AML-193 (cell line): ENCODE measurements around the gene CDC14B.
"Not testable (repeated sequence)": the region's sequence is repeated elsewhere in the genome, so short reads cannot be mapped to it uniquely, and the experiment has no call there.

Source experiments
- DNase-seq, 2 experiments: peaks; one replicate each; lab custom pipeline; 2025; lab: John Stamatoyannopoulos, UW

CDC14B gene

GRCh38 chr9:96540106-96540505, 79.5 kb downstream of the CDC14B start:
- no peak for DNase-seq

- no peak for DNase-seq
Measured at GRCh38 chr9:96532173-96532572, 87.5 kb downstream of the CDC14B start.

DNA sequence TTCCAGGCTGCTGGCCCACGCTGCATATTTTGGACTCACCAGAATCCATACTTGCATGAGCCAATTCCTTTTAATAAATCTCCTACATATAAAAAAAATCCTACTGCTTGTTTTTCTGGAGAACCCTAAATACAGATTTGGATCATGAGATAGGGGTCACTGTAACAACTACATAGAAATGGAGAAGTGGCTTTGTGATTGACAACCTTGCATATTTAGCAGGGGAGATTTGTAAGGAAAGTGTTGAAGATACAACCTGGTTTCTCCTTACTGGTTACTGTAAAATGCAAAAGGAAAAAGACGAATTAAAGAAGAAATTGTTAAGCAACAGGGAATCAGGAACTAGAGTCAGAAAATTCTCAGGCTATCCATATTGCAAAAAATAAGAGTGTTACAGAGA, 94.9 kb downstream of the CDC14B start:
- no peak for DNase-seq

GRCh38 chr9:96524045-96524444, 95.6 kb downstream of the CDC14B start:
- DNase-seq, result no peak

DNA sequence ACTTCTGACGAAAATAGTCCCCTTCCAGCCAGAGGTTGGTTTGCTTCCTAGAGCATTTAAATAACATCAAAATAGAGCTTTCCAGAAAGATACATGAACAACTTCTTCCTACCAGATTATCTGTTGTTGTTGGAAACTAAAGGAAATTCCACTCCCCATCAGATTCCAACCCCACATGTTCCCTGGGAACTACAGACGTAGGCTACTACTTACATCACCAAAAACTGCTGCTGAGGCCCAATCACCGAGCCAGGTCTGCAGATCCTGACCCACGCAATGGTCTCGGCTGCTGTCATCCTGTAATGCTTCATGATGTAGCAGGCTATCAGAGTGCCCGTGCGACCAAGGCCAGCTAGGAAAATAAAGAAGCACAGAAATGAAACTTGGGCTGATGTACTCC, 96.3 kb downstream of the CDC14B start:
- no peak for DNase-seq

DNA sequence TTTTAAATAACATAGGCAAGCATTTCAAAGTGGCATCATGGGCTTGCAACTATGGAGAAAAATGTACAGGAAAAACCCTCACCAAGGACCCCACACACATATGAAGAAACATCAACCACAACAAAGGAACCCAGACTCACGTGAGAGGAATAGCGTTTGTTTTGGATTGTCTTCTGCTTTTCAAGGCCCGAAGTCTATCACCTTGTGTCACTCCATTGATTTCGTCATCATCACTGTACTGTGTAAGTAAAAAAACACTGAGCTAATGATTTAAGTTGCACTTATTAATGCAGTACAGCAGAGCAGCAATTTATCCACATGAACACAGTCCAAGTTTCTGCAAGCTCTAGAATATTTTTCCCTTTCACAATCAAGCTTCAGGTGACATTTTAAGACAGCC, 97.3 kb downstream of the CDC14B start:
- peak in 1 of 2 experiments; percentile 15 for DNase-seq

DNA sequence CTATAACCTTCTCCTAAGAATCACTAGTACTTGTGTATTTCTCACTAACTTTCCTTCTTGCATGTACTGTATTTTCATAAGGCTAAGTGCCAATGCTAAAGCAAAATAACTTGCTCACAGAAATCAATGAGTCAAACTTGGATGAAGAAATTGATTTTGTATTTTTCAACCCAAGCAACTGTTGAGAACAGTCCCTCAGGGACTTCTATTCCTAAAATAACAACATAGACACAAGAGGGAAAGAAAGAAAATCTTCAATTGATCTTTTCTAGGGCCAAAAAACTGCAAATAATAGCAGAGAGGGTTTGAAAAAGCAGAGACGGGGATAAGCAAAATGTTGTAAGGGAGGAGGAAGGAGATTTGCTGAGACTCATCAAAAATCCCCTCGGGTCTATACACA, 99.9 kb downstream of the CDC14B start:
- no peak for DNase-seq

- DNase-seq, result no peak
Measured at GRCh38 chr9:96519095-96519494, 100.5 kb downstream of the CDC14B start.

DNA sequence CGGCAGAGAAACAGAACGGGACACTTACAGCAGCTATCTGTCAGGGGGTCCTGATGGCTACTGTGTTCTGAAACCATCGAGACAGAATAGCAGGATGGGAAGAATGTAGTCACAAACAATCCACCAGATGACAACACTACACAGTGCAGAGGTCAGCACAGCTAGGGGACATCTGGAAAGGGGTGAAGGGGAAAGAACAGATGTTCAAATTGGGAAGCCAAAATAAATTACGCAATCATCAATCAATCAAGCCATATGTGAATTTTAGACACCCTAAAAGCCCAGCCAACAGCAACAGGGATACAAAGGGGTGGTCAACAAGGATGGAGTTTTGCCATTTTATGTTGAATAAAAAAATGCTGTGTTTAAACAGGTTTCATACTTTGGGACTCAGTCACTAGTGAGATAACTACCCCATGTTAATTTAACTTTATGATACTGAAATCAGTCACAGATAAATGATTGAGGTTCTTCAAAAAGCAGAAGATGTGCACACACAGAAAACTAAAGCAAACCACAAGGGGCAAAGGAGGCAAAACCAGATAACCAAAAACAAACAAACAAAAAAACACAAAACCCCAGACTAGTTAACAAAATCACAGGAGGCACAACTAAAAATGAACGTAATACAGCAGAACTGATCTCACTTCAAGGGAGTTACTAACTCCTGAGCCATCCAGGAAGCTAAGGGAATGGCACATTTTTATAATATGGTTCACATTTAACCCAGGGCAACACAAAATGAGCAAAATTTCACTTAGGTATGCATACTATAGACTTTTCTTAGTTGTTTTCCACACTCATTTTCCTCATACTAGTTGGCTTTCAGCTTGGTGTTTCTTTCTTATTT, 103.8 kb downstream of the CDC14B start:
- DNase-seq, result no peak

GRCh38 chr9:96514800-96515158, 104.9 kb downstream of the CDC14B start:
- no peak for DNase-seq

DNA sequence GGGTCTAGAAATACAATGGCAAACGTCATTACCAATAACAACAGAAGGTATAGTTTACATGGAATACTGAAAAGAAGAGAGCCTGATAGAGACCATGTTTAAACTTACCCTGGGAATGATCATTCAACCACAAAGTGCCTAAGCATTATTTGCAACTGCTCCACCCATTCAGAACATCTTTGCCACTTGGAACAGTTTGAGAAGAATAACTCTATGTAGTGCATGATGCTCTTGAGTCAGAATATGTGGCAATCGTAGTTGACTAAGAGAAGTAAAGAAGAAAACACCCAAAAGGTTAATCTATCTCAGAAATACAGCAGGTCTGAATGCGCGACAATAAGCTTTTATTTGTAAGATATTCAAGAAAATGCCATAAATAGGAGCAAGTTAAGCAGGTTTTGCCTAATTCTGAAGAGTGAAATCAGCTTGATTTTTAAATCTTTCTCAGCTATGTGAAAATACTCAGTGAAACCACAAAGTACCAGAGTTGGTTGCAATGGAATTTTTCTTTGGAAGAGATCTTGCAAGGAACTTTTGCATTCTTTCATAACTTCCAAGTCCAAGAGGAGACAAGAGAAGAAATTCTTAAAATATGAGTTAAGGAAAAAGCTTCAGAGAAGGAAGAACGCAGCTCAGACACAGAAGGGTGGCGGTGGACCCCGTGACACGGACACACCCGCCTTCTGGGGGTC, 105.4 kb downstream of the CDC14B start:
- no peak for DNase-seq

DNA sequence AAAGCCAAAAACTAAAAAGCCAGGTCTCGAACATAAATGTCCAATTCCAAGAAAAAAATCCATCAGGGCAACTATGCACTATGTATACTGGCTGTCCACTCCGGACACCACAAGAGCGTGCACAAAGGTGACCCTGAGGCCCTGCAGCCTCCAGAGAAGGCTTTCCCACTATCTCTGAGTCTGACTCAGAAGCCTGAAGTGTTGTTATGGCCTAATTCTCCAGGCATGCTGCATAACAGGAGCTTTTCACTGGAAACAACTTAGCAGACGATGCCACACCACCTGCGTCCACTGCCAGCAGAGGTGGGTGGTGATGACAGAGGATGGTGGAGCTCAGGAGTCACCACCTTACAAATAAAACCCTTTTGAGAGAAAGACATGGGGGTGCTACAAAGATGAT, 106.0 kb downstream of the CDC14B start:
- DNase-seq, result no peak

GRCh38 chr9:96512240-96512639, 107.4 kb downstream of the CDC14B start:
- DNase-seq, result no peak

DNA sequence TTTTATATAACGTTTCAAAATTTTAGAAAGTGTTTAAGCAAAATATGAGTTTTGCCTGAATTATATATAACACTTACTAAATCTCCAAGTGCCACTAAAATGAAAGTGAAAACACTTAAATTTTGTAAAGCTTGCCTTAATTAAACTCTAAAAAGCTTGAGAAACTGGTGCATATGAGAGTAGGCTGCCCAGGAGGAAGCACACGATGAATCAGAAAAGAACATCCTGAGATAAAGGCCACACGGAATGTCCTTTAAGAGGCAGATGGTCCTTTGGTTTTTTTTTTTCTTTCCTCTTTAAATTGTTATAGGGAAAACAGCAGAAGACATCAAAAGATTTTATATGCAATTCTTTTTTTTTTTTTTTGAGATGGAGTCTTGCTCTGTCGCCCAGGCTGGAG, 109.4 kb downstream of the CDC14B start:
- DNase-seq, result no peak

DNA sequence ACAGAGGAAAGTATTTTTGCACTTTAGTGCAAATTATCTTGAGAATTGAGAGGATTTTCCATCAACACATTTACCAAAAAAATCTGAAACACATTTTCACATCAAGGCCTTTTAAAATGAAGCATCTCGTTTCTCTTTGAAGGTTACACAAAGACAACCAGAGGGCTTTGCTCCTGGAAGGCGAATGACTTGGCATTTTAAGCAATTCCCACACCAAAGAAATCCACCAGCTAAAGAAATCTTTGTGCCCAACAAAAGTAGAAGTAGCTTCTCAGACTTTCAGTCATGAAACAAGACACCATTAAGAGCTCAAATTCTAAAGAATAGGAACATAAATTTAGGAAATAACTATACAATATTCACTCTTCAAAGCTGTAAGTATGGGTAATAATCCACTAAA, 109.8 kb downstream of the CDC14B start:
- DNase-seq, result no peak

GRCh38 chr9:96509026-96509425, 110.6 kb downstream of the CDC14B start:
- DNase-seq, result no peak

DNA sequence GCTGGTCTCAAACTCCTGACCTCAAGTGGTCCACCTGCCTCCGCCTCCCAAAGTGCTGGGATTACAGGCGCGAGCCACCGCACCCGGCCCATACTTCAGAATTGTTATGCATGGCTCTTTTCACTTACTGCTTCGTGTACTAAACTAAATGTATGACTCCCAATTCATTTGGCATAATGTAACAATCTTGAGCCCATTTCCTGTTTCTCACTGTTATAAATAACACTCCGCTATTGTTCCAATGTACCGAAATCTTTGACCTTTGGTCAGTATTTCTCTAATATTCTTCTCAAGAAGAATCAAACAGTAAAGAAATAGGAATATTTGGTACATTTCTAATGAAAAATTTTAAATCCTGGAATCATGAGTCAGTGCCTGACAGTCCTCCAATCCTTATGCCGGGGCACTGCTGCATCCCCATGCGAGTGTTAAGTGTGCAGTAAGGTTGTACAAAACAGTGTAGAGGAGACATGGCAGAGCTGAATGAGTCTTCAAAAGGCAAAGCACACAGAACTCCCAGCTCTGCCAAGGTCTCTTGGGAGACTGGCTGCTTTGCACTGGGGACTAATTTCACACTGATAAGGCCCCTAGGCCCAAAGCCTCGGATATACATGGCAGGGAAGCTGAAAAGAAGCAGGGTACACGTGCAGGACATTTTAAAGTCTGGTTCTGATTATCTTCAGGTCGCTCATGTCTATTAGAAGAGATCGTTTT, 111.3 kb downstream of the CDC14B start:
- no peak for DNase-seq

GRCh38 chr9:96505316-96505991, 114.2 kb downstream of the CDC14B start:
- DNase-seq, result no peak

- no peak for DNase-seq
Measured at GRCh38 chr9:96503918-96504317, 115.7 kb downstream of the CDC14B start.

- DNase-seq, result not testable (repeated sequence)
Measured at GRCh38 chr9:96503374-96503748, 116.3 kb downstream of the CDC14B start.

DNA sequence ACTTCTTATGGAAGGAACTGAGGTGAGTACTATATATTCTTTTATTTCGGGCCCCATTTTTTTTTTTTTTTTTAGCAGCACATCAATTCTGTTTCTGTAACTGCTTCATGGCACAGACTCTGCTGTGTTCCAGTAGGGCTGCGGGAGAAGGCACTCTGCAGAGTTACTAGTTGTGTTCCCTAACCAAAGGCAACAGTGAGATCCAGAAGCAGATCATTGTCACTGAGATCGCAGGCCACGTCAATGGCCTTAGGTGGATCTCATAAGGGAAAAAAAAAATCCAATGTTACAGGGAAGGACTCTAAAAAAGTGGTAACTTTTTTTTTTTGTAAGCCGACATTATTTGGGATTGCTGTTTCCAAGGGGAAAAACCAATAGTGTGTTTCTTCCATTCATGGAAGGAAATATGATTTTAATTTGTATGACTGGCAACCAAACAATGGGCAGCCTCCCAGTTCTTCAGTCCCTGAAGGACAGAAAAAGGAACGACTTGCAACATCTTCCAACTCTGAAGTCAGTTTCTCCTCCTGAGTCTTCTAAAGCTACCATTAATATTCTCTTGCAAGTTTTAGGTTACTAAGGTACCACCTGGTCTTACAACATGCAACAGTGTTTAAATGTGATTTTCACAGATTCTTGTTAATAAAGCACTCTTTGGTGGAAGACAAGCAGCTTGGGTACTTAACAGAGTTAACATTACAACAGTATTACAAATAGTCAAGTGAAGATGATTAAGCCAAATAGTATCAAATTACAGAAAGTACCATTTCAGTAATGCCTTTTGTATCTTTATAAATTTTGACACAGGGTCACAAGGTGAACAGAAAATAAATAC, 116.9 kb downstream of the CDC14B start:
- no peak for DNase-seq
